ENCODE data around the gene WDR45B. TPM values are rescaled to one million over a fixed set of nuclear protein-coding genes. Genes with fewer than 3 reads are reported as not detected.

Gene WDR45B
- total RNA-seq, 1 experiment from 2014 or later, result 96.5 TPM

GRCh38 chr17:82689077-82689476 is 40.8 kb upstream of the WDR45B start:
- CTCF ChIA-PET, result interaction anchor here (1.2 to 1.6 kb wide), 3 partner anchors 20 to 44 kb away, joined by 3 to 6 read pairs (median 4); no protein-coding TSS in a partner anchor
- no peaks in the 10 kb centered on the region for H3K4me1 Mint-ChIP-seq
- no peaks in the 10 kb centered on the region for H3K27me3 Mint-ChIP-seq (ENCODE audit: low read depth)
- no peaks in the 10 kb centered on the region for H3K9me3 Mint-ChIP-seq
- H3K36me3 Mint-ChIP-seq, result no peaks in the 10 kb centered on the region
- DNase-seq (ENCODE audit: low spot score), result no peak
- no peak overlapping the region for H3K27ac Mint-ChIP-seq
- TF ChIP-seq RORB (CRISPR knock-in tag; IDR thresholded peaks at IDR 0.05) (no peak), CREM (CRISPR knock-in tag; IDR thresholded peaks at IDR 0.05) (no peak), NR1H2 (CRISPR knock-in tag; IDR thresholded peaks at IDR 0.05) (no peak), FOXJ3 (CRISPR knock-in tag; IDR thresholded peaks at IDR 0.05; ENCODE audit: borderline replicate concordance) (no peak), NR3C1 (CRISPR knock-in tag; conservative IDR thresholded peaks at IDR 0.05; ENCODE audit: low read depth) (no peak), ELF4 (CRISPR knock-in tag; IDR thresholded peaks at IDR 0.05; ENCODE audit: low read depth) (no peak), MAX (CRISPR knock-in tag; IDR thresholded peaks at IDR 0.05) (no peak), JAZF1 (CRISPR knock-in tag; IDR thresholded peaks at IDR 0.05) (no peak), ZNF263 (CRISPR knock-in tag; IDR thresholded peaks at IDR 0.05; ENCODE audit: low read depth) (no peak), GRHL2 (CRISPR knock-in tag; IDR thresholded peaks at IDR 0.05; ENCODE audit: insufficient replicate concordance, severe bottlenecking) (no peak), AR (CRISPR knock-in tag; IDR thresholded peaks at IDR 0.05) (no peak), SMAD3 (CRISPR knock-in tag; IDR thresholded peaks at IDR 0.05; ENCODE audit: borderline replicate concordance) (no peak)
- TF ChIP-seq, protein P1, sequence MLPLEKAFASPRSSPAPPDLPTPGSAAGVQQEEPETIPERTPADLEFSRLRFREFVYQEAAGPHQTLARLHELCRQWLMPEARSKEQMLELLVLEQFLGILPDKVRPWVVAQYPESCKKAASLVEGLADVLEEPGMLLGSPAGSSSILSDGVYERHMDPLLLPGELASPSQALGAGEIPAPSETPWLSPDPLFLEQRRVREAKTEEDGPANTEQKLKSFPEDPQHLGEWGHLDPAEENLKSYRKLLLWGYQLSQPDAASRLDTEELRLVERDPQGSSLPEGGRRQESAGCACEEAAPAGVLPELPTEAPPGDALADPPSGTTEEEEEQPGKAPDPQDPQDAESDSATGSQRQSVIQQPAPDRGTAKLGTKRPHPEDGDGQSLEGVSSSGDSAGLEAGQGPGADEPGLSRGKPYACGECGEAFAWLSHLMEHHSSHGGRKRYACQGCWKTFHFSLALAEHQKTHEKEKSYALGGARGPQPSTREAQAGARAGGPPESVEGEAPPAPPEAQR (CRISPR knock-in tag; IDR thresholded peaks at IDR 0.05), result no peak
- TF ChIP-seq, protein P2, sequence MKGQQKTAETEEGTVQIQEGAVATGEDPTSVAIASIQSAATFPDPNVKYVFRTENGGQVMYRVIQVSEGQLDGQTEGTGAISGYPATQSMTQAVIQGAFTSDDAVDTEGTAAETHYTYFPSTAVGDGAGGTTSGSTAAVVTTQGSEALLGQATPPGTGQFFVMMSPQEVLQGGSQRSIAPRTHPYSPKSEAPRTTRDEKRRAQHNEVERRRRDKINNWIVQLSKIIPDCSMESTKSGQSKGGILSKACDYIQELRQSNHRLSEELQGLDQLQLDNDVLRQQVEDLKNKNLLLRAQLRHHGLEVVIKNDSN (CRISPR knock-in tag; IDR thresholded peaks at IDR 0.05), result no peak
- TF ChIP-seq, protein P3, sequence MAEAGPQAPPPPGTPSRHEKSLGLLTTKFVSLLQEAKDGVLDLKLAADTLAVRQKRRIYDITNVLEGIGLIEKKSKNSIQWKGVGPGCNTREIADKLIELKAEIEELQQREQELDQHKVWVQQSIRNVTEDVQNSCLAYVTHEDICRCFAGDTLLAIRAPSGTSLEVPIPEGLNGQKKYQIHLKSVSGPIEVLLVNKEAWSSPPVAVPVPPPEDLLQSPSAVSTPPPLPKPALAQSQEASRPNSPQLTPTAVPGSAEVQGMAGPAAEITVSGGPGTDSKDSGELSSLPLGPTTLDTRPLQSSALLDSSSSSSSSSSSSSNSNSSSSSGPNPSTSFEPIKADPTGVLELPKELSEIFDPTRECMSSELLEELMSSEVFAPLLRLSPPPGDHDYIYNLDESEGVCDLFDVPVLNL (CRISPR knock-in tag; IDR thresholded peaks at IDR 0.05; ENCODE audit: borderline replicate concordance, low read depth), result no peak
- TF ChIP-seq, protein P4, sequence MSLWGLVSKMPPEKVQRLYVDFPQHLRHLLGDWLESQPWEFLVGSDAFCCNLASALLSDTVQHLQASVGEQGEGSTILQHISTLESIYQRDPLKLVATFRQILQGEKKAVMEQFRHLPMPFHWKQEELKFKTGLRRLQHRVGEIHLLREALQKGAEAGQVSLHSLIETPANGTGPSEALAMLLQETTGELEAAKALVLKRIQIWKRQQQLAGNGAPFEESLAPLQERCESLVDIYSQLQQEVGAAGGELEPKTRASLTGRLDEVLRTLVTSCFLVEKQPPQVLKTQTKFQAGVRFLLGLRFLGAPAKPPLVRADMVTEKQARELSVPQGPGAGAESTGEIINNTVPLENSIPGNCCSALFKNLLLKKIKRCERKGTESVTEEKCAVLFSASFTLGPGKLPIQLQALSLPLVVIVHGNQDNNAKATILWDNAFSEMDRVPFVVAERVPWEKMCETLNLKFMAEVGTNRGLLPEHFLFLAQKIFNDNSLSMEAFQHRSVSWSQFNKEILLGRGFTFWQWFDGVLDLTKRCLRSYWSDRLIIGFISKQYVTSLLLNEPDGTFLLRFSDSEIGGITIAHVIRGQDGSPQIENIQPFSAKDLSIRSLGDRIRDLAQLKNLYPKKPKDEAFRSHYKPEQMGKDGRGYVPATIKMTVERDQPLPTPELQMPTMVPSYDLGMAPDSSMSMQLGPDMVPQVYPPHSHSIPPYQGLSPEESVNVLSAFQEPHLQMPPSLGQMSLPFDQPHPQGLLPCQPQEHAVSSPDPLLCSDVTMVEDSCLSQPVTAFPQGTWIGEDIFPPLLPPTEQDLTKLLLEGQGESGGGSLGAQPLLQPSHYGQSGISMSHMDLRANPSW (CRISPR knock-in tag; conservative IDR thresholded peaks at IDR 0.05; ENCODE audit: low read depth), result no peak
- TF ChIP-seq, protein P5, sequence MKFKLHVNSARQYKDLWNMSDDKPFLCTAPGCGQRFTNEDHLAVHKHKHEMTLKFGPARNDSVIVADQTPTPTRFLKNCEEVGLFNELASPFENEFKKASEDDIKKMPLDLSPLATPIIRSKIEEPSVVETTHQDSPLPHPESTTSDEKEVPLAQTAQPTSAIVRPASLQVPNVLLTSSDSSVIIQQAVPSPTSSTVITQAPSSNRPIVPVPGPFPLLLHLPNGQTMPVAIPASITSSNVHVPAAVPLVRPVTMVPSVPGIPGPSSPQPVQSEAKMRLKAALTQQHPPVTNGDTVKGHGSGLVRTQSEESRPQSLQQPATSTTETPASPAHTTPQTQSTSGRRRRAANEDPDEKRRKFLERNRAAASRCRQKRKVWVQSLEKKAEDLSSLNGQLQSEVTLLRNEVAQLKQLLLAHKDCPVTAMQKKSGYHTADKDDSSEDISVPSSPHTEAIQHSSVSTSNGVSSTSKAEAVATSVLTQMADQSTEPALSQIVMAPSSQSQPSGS (CRISPR knock-in tag; IDR thresholded peaks at IDR 0.05; ENCODE audit: borderline replicate concordance, low read depth), result no peak
- TF ChIP-seq, protein P6, sequence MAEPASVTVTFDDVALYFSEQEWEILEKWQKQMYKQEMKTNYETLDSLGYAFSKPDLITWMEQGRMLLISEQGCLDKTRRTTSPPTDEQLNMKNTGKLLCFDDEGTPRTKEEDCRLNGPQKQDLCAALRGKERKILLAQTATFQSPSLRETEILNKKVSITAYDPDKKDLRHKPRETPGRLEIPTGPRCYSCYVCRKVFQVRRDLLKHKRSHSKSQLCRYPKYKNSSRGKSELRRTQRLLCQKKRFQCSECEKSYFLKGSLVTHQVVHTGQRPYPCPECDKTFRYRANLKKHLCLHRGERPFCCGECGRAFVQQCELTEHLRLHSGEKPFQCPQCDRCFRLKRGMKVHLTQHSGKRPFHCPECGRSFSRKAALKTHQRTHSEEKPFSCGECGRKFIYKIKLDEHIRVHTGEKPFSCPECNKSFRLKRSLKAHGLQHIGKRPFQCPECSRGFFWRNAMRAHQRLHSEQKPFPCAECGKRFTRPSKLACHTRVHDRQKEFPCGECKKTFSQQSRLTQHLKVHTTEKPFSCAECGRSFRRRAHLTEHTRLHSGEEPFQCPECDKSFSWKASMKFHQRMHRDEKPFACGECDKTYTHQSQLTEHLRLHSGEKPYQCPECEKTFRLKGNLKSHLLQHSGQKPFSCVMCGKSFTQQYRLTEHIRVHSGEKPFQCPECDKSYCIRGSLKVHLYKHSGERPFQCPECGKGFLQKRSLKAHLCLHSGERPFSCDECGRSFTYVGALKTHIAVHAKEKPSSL (CRISPR knock-in tag; conservative IDR thresholded peaks at IDR 0.05), result no peak
- POLR2A ChIA-PET, result no interaction called here
- H3K4me3 Mint-ChIP-seq, result no peak overlapping the region
- ATAC-seq, result no peak
